Measurements from ENCODE around the gene CD36. TPM values are rescaled to one million over a fixed set of nuclear protein-coding genes. Genes with fewer than 3 reads are reported as not detected.

CD36 gene
- total and polyA plus RNA-seq, 7 donors, result 149 to 662 (median 175) TPM

- Histone ChIP-seq H3K27me3 (ENCODE audit: insufficient read depth in 3 of 3, low read length in 2 of 3) (no peaks in the 10 kb centered on the region), H3K9me3 (no peaks in the 10 kb centered on the region), H3K27ac (peak overlapping the region; percentile 92), H3K36me3 (ENCODE audit: insufficient read depth in 1 of 2, low read depth in 1 of 2) (peaks cover 0 to 13% of the 10 kb centered on the region in 2 donors), H3K4me1 (peaks cover 34% of the 10 kb centered on the region), H3K4me3 (peak overlapping the region; percentile 57)
- ATAC-seq (no peak), DNase-seq (no peak)
- 55 to 60% (median 57%) methylated on average over 5 of the region's 5 CpGs for WGBS, 3 donors
- intact Hi-C loops (cut with DNase I), result loop anchor here (5.0 kb wide), 2 partner anchors 41 to 146 kb away; no protein-coding TSS in a partner anchor
- no peak for TF ChIP-seq CTCF (IDR thresholded peaks at IDR 0.05)
Measured at GRCh38 chr7:80643336-80643915, 5.0 kb downstream of the CD36 start.

- H3K36me3 ChIP-seq (ENCODE audit: insufficient read depth in 1 of 2, low read depth in 1 of 2), result peaks cover 0 to 14% of the 10 kb centered on the region in 2 donors
- H3K4me3 ChIP-seq, result peak overlapping the region; percentile 57
- no peak for DNase-seq
- peaks cover 34% of the 10 kb centered on the region for H3K4me1 ChIP-seq
- TF ChIP-seq CTCF (IDR thresholded peaks at IDR 0.05), result no peak
- H3K9me3 ChIP-seq, result no peaks in the 10 kb centered on the region
- 38 to 59% (median 48%) methylated on average over 1 of the region's 1 CpG for WGBS, 3 donors
- intact Hi-C loops (cut with DNase I), result loop anchor here (5.0 kb wide), 2 partner anchors 42 to 147 kb away; no protein-coding TSS in a partner anchor
- ATAC-seq, result no peak
- no peaks in the 10 kb centered on the region for H3K27me3 ChIP-seq (ENCODE audit: insufficient read depth in 3 of 3, low read length in 2 of 3)
- peak overlapping the region; percentile 92 for H3K27ac ChIP-seq
Measured at GRCh38 chr7:80644054-80644453, 5.6 kb downstream of the CD36 start.

DNA sequence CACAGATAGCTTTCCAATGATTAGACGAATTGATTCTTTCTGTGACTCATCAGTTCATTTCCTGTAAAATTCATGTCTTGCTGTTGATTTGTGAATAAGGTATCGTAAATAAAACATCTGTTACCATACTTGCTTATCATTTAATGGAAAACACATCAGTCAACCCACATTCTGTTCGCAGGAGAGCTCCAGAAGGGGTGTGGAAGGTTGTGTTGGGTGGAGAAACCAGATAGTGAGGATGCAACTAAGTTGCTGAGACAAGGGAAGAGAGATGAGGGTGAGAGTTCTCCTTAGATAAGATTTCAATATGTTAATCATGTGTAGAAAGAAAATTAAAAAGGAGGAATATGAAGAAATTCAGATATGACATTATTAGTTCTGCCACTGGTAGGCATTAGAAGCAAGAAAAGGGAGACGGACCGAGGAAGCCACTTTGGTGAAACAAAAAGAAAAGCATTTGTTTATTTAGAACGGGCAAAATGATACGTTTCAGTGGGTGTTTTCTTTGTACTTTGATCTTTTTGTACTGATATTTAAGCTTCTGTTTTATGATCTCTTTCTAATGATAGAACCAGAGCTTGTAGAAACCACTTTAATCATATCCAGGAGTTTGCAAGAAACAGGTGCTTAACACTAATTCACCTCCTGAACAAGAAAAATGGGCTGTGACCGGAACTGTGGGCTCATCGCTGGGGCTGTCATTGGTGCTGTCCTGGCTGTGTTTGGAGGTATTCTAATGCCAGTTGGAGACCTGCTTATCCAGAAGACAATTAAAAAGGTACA lies 7.8 kb downstream of the CD36 start:
- DNase-seq (no peak), ATAC-seq (peak in 1 of 4 donors; percentile 26)
- TF ChIP-seq CTCF (IDR thresholded peaks at IDR 0.05), result no peak
- H3K9me3 ChIP-seq, result no peaks in the 10 kb centered on the region
- H3K4me3 ChIP-seq, result peak overlapping the region; percentile 39
- peak overlapping the region; percentile 32 for H3K27ac ChIP-seq
- intact Hi-C loops (cut with DNase I), result no loop called here
- H3K36me3 ChIP-seq (ENCODE audit: insufficient read depth in 1 of 2, low read depth in 1 of 2), result peaks cover 0 to 21% of the 10 kb centered on the region in 2 donors
- peaks cover 34% of the 10 kb centered on the region for H3K4me1 ChIP-seq
- WGBS, 3 donors, result 49 to 65% (median 57%) methylated on average over 9 of the region's 9 CpGs
- H3K27me3 ChIP-seq (ENCODE audit: insufficient read depth in 3 of 3, low read length in 2 of 3), result no peaks in the 10 kb centered on the region

- Histone ChIP-seq H3K27ac (peak overlapping the region; percentile 32), H3K4me1 (peaks cover 35% of the 10 kb centered on the region), H3K27me3 (ENCODE audit: insufficient read depth in 3 of 3, low read length in 2 of 3) (no peaks in the 10 kb centered on the region), H3K9me3 (no peaks in the 10 kb centered on the region), H3K36me3 (ENCODE audit: insufficient read depth in 1 of 2, low read depth in 1 of 2) (peaks cover 0 to 24% of the 10 kb centered on the region in 2 donors), H3K4me3 (no peak overlapping the region)
- intact Hi-C loops (cut with DNase I), result no loop called here
- WGBS, 3 donors, result 47 to 53% (median 50%) methylated on average over 3 of the region's 3 CpGs
- TF ChIP-seq CTCF (IDR thresholded peaks at IDR 0.05), result no peak
- no peak for DNase-seq
- ATAC-seq, result no peak
Measured at GRCh38 chr7:80647436-80647835, 9.0 kb downstream of the CD36 start.
